Measurements from ENCODE around the gene KCNIP2. TPM values are rescaled to one million over a fixed set of nuclear protein-coding genes. Genes with fewer than 3 reads are reported as not detected.

The KCNIP2 gene
- total and polyA plus RNA-seq, 2 donors from 2014 or later, result 0.67 to 3.4 TPM

- Histone ChIP-seq H3K4me1 (ENCODE audit: control insufficient read depth in 2 of 3, insufficient read depth in 2 of 3, low read depth in 1 of 3, low read length in 3 of 3) (peaks cover 3 to 8% (median 7%) of the 10 kb centered on the region in 3 donors), H3K27me3 (ENCODE audit: control insufficient read depth, insufficient read depth, low read length) (no peaks in the 10 kb centered on the region), H3K9me3 (ENCODE audit: control insufficient read depth in 2 of 3, insufficient read depth in 1 of 3, low read length in 3 of 3) (no peaks in the 10 kb centered on the region), H3K9ac (ENCODE audit: low read length in 3 of 3) (no peak overlapping the region), H3K4me3 (ENCODE audit: low read length in 3 of 3) (no peak overlapping the region), H3K36me3 (ENCODE audit: control insufficient read depth in 2 of 3, insufficient read depth in 3 of 3, low read length in 3 of 3) (no peaks in the 10 kb centered on the region), H3K27ac (ENCODE audit: low read depth in 2 of 2, low read length in 2 of 2) (no peak overlapping the region)
- intact Hi-C loops (cut with DNase I), result no loop called here
- no peak for DNase-seq
- FAIRE-seq, result no peak
- TF ChIP-seq CTCF (IDR thresholded peaks at IDR 0.05; ENCODE audit: borderline replicate concordance, extremely low read depth, insufficient read depth), result no peak
Observed at GRCh38 chr10:101839002-101839401, 4.6 kb downstream of the KCNIP2 start.

GRCh38 chr10:101838416-101838970, 5.1 kb downstream of the KCNIP2 start:
- DNase-seq, result no peak
- no peak for TF ChIP-seq CTCF (IDR thresholded peaks at IDR 0.05; ENCODE audit: borderline replicate concordance, extremely low read depth, insufficient read depth)

GRCh38 chr10:101837748-101838147, 5.9 kb downstream of the KCNIP2 start:
- Histone ChIP-seq H3K4me3 (ENCODE audit: low read length in 3 of 3) (no peak overlapping the region), H3K9me3 (ENCODE audit: control insufficient read depth in 2 of 3, insufficient read depth in 1 of 3, low read length in 3 of 3) (no peaks in the 10 kb centered on the region), H3K27me3 (ENCODE audit: control insufficient read depth, insufficient read depth, low read length) (no peaks in the 10 kb centered on the region), H3K27ac (ENCODE audit: low read depth in 2 of 2, low read length in 2 of 2) (no peak overlapping the region), H3K9ac (ENCODE audit: low read length in 3 of 3) (no peak overlapping the region), H3K36me3 (ENCODE audit: control insufficient read depth in 2 of 3, insufficient read depth in 3 of 3, low read length in 3 of 3) (no peaks in the 10 kb centered on the region), H3K4me1 (ENCODE audit: control insufficient read depth in 2 of 3, insufficient read depth in 2 of 3, low read depth in 1 of 3, low read length in 3 of 3) (peaks cover 3 to 8% (median 7%) of the 10 kb centered on the region in 3 donors)
- FAIRE-seq (no peak), DNase-seq (no peak)
- intact Hi-C loops (cut with DNase I), result no loop called here
- no peak for TF ChIP-seq CTCF (IDR thresholded peaks at IDR 0.05; ENCODE audit: borderline replicate concordance, extremely low read depth, insufficient read depth)

More at GRCh38 chr10:101838416-101838970, 5.1 kb downstream of the KCNIP2 start:
- peaks cover 3 to 8% (median 7%) of the 10 kb centered on the region in 3 donors for H3K4me1 ChIP-seq (ENCODE audit: control insufficient read depth in 2 of 3, insufficient read depth in 2 of 3, low read depth in 1 of 3, low read length in 3 of 3)
- H3K36me3 ChIP-seq (ENCODE audit: control insufficient read depth in 2 of 3, insufficient read depth in 3 of 3, low read length in 3 of 3), result no peaks in the 10 kb centered on the region
- no peaks in the 10 kb centered on the region for H3K27me3 ChIP-seq (ENCODE audit: control insufficient read depth, insufficient read depth, low read length)
- no peak overlapping the region for H3K27ac ChIP-seq (ENCODE audit: low read depth in 2 of 2, low read length in 2 of 2)
- intact Hi-C loops (cut with DNase I), result no loop called here
- no peaks in the 10 kb centered on the region for H3K9me3 ChIP-seq (ENCODE audit: control insufficient read depth in 2 of 3, insufficient read depth in 1 of 3, low read length in 3 of 3)
- H3K9ac ChIP-seq (ENCODE audit: low read length in 3 of 3), result no peak overlapping the region
- H3K4me3 ChIP-seq (ENCODE audit: low read length in 3 of 3), result no peak overlapping the region
- no peak for FAIRE-seq

- Histone ChIP-seq H3K4me1 (ENCODE audit: control insufficient read depth in 2 of 3, insufficient read depth in 2 of 3, low read depth in 1 of 3, low read length in 3 of 3) (peaks cover 6 to 14% (median 7%) of the 10 kb centered on the region in 3 donors), H3K27ac (ENCODE audit: low read depth in 2 of 2, low read length in 2 of 2) (no peak overlapping the region), H3K27me3 (ENCODE audit: control insufficient read depth, insufficient read depth, low read length) (no peaks in the 10 kb centered on the region), H3K36me3 (ENCODE audit: control insufficient read depth in 2 of 3, insufficient read depth in 3 of 3, low read length in 3 of 3) (no peaks in the 10 kb centered on the region), H3K9ac (ENCODE audit: low read length in 3 of 3) (no peak overlapping the region), H3K9me3 (ENCODE audit: control insufficient read depth in 2 of 3, insufficient read depth in 1 of 3, low read length in 3 of 3) (no peaks in the 10 kb centered on the region), H3K4me3 (ENCODE audit: low read length in 3 of 3) (no peak overlapping the region)
- DNase-seq, result no peak
- FAIRE-seq, result no peak
- intact Hi-C loops (cut with DNase I), result no loop called here
- TF ChIP-seq CTCF (IDR thresholded peaks at IDR 0.05; ENCODE audit: borderline replicate concordance, extremely low read depth, insufficient read depth), result no peak
Observed at GRCh38 chr10:101835362-101835761, 8.2 kb downstream of the KCNIP2 start.

Data from kidney (tissue), 14 donors.